ENCODE results near the gene OR4K1. TPM values are rescaled to one million over a fixed set of nuclear protein-coding genes. Genes with fewer than 3 reads are reported as not detected.

Gene OR4K1, protein sequence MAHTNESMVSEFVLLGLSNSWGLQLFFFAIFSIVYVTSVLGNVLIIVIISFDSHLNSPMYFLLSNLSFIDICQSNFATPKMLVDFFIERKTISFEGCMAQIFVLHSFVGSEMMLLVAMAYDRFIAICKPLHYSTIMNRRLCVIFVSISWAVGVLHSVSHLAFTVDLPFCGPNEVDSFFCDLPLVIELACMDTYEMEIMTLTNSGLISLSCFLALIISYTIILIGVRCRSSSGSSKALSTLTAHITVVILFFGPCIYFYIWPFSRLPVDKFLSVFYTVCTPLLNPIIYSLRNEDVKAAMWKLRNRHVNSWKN
- not detected in 2 replicates for total RNA-seq (2022)
- Bru-seq, nascent RNA = not detected
- BruChase-seq, experiment 1, labeled RNA remaining after a 6-hour chase = not detected
- not detected for BruChase-seq, experiment 2, labeled RNA remaining after a 2-hour chase
- long read RNA-seq = 0 reads

DNA sequence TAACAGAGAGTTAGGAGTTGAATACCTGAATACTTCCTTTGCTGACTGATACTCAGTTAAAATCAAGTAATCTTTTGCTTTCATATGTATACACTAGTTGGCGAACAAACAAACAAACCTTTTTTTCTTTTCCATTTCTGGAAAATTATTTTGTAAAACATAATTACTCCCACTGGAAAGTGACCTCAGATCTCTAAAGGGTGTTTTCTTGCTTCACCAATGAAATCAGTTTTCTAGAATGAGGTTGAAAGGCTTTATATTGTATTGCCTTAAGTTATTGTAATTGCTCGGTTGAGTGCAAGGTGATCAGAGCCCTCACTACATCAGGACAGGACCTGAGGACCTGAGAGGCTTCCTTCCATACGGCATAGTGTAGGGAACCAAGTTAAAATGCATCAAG lies at the start of gene OR4K1:
OR4K1 (plus strand) TSS at position 301 of the 400 bp plus-strand sequence. CDS start 4,750 bp downstream, outside the sequence.
- intact Hi-C loops (cut with micrococcal nuclease) = no loop called here
- Mint-ChIP-seq H3K9me3 (ENCODE audit: unreplicated experiment) (no peaks in the 10 kb centered on the region), H3K27ac (ENCODE audit: low read depth, unreplicated experiment) (no peak within 1 kb of the TSS), H3K27me3 (ENCODE audit: insufficient read depth, unreplicated experiment) (peaks cover 62% of the 10 kb centered on the region), H3K4me3 (ENCODE audit: unreplicated experiment) (no peak within 1 kb of the TSS), H3K36me3 (ENCODE audit: insufficient read depth, unreplicated experiment) (no peaks in the 10 kb centered on the region), H3K4me1 (ENCODE audit: insufficient read depth, unreplicated experiment) (no peaks in the 10 kb centered on the region)
- no TSS peak for BruUV-seq (replicated peaks)
- CTCF ChIA-PET = no interaction called here
- TF ChIP-seq, protein P1, sequence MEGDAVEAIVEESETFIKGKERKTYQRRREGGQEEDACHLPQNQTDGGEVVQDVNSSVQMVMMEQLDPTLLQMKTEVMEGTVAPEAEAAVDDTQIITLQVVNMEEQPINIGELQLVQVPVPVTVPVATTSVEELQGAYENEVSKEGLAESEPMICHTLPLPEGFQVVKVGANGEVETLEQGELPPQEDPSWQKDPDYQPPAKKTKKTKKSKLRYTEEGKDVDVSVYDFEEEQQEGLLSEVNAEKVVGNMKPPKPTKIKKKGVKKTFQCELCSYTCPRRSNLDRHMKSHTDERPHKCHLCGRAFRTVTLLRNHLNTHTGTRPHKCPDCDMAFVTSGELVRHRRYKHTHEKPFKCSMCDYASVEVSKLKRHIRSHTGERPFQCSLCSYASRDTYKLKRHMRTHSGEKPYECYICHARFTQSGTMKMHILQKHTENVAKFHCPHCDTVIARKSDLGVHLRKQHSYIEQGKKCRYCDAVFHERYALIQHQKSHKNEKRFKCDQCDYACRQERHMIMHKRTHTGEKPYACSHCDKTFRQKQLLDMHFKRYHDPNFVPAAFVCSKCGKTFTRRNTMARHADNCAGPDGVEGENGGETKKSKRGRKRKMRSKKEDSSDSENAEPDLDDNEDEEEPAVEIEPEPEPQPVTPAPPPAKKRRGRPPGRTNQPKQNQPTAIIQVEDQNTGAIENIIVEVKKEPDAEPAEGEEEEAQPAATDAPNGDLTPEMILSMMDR (IDR thresholded peaks at IDR 0.05; ENCODE audit: unreplicated experiment) = no peak
- POLR2A ChIA-PET = no interaction called here
- no peak for DNase-seq (ENCODE audit: unreplicated experiment)

- Mint-ChIP-seq H3K4me1 (ENCODE audit: insufficient read depth, unreplicated experiment) (no peaks in the 10 kb centered on the region), H3K36me3 (ENCODE audit: insufficient read depth, unreplicated experiment) (no peaks in the 10 kb centered on the region), H3K27ac (ENCODE audit: low read depth, unreplicated experiment) (no peak overlapping the region), H3K4me3 (ENCODE audit: unreplicated experiment) (no peak overlapping the region), H3K9me3 (ENCODE audit: unreplicated experiment) (peaks cover 8% of the 10 kb centered on the region), H3K27me3 (ENCODE audit: insufficient read depth, unreplicated experiment) (no peaks in the 10 kb centered on the region)
- CTCF ChIA-PET = interaction anchor here (0.6 kb wide), 1 partner anchor 17 kb away, joined by 3 read pairs; no protein-coding TSS in a partner anchor
- no peak for DNase-seq (ENCODE audit: unreplicated experiment)
- POLR2A ChIA-PET = no interaction called here
- intact Hi-C loops (cut with micrococcal nuclease) = no loop called here
- TF ChIP-seq, protein P1 (IDR thresholded peaks at IDR 0.05; ENCODE audit: unreplicated experiment) = no peak
- BruUV-seq (replicated peaks) = no TSS peak
Measured at GRCh38 chr14:19895282-19895681, 35.4 kb upstream of the OR4K1 start.

- no peaks in the 10 kb centered on the region for H3K36me3 Mint-ChIP-seq (ENCODE audit: insufficient read depth, unreplicated experiment)
- DNase-seq (ENCODE audit: unreplicated experiment) = no peak
- CTCF ChIA-PET = no interaction called here
Measured at GRCh38 chr14:19900999-19901398, 29.7 kb upstream of the OR4K1 start.

GRCh38 chr14:19902409-19902808 lies 28.3 kb upstream of the OR4K1 start:
- CTCF ChIA-PET = interaction anchor here (0.6 kb wide), 2 partner anchors 22 to 151 kb away, joined by 3 read pairs; no protein-coding TSS in a partner anchor
- no peaks in the 10 kb centered on the region for H3K36me3 Mint-ChIP-seq (ENCODE audit: insufficient read depth, unreplicated experiment)
- intact Hi-C loops (cut with micrococcal nuclease) = no loop called here
- no peaks in the 10 kb centered on the region for H3K27me3 Mint-ChIP-seq (ENCODE audit: insufficient read depth, unreplicated experiment)
- no peak for DNase-seq (ENCODE audit: unreplicated experiment)
- H3K4me1 Mint-ChIP-seq (ENCODE audit: insufficient read depth, unreplicated experiment) = no peaks in the 10 kb centered on the region
- no peak overlapping the region for H3K4me3 Mint-ChIP-seq (ENCODE audit: unreplicated experiment)
- POLR2A ChIA-PET = no interaction called here
- H3K9me3 Mint-ChIP-seq (ENCODE audit: unreplicated experiment) = no peaks in the 10 kb centered on the region
- no TSS peak for BruUV-seq (replicated peaks)
- TF ChIP-seq, protein P1 (IDR thresholded peaks at IDR 0.05; ENCODE audit: unreplicated experiment) = no peak
- no peak overlapping the region for H3K27ac Mint-ChIP-seq (ENCODE audit: low read depth, unreplicated experiment)

More at GRCh38 chr14:19900999-19901398, 29.7 kb upstream of the OR4K1 start:
- TF ChIP-seq, protein P1 (IDR thresholded peaks at IDR 0.05; ENCODE audit: unreplicated experiment) = no peak
- Mint-ChIP-seq H3K4me1 (ENCODE audit: insufficient read depth, unreplicated experiment) (no peaks in the 10 kb centered on the region), H3K27me3 (ENCODE audit: insufficient read depth, unreplicated experiment) (no peaks in the 10 kb centered on the region), H3K27ac (ENCODE audit: low read depth, unreplicated experiment) (no peak overlapping the region), H3K9me3 (ENCODE audit: unreplicated experiment) (peaks cover 8% of the 10 kb centered on the region), H3K4me3 (ENCODE audit: unreplicated experiment) (no peak overlapping the region)
- no TSS peak for BruUV-seq (replicated peaks)
- POLR2A ChIA-PET = no interaction called here
- intact Hi-C loops (cut with micrococcal nuclease) = no loop called here
